Activated naive CD4-positive, alpha-beta T cell treated with anti-CD3 and anti-CD28 coated beads, Interleukin-2, amount 10 ng/mL, durations not matched to agents 7 days and 5 days (primary cell): ENCODE data around the gene ANTKMT.
A peak's percentile ranks its signal among the peaks of the same experiment; 100 is the strongest.

Source experiments
- CTCF ChIA-PET: fragments of 350-600 bp; sonication (Branson Sonifier 250); formaldehyde crosslinking; loops from one replicate; lab custom pipeline; 2021; ENCODE audit warnings: antibody characterized with exemption; lab: Charles Lee
- DNase-seq: peaks from one replicate; pipeline ENCODE4 v3.0.0-alpha.2; 2020
- H3K27ac Mint-ChIP-seq: one replicate; pipeline ENCODE4 v1.8.0; 2021; ENCODE audit warnings: mild to moderate bottlenecking, moderate library complexity, mixed read lengths
- H3K27me3 Mint-ChIP-seq: one replicate; pipeline ENCODE4 v1.8.0; 2021; ENCODE audit warnings: mild to moderate bottlenecking, mixed read lengths
- H3K36me3 Mint-ChIP-seq: one replicate; pipeline ENCODE4 v1.8.0; 2021; ENCODE audit warnings: mixed read lengths
- H3K4me1 Mint-ChIP-seq: one replicate; pipeline ENCODE4 v1.8.0; 2021; ENCODE audit warnings: mixed read lengths
- H3K4me3 Mint-ChIP-seq: one replicate; pipeline ENCODE4 v1.8.0; 2021; ENCODE audit warnings: mild to moderate bottlenecking, moderate library complexity, mixed read lengths
- H3K9me3 Mint-ChIP-seq: one replicate; pipeline ENCODE4 v1.8.0; 2021; ENCODE audit warnings: mixed read lengths

The ANTKMT gene

GRCh38 chr16:720447-720989 lies 428 bp upstream of the ANTKMT start:
- no peaks in the 10 kb centered on the region for H3K36me3 Mint-ChIP-seq
- CTCF ChIA-PET = interaction anchor here (0.7 to 1.7 kb wide), 9 partner anchors 8 to 457 kb away, joined by 3 to 7 read pairs (median 4); no protein-coding TSS in a partner anchor
- peaks cover 81% of the 10 kb centered on the region for H3K27me3 Mint-ChIP-seq
- DNase-seq = peak; percentile 55
- peak overlapping the region; percentile 72 for H3K4me3 Mint-ChIP-seq
- no peaks in the 10 kb centered on the region for H3K9me3 Mint-ChIP-seq
- peak overlapping the region; percentile 63 for H3K27ac Mint-ChIP-seq
- H3K4me1 Mint-ChIP-seq = peaks cover 25% of the 10 kb centered on the region

GRCh38 chr16:721765-722540 lies 1.0 kb downstream of the ANTKMT start:
- CTCF ChIA-PET = interaction anchor here (1.1 to 1.6 kb wide), 2 partner anchors 9 to 12 kb away, joined by 3 to 7 read pairs; no protein-coding TSS in a partner anchor
- Mint-ChIP-seq H3K4me3 (no peak overlapping the region), H3K27me3 (peaks cover 81% of the 10 kb centered on the region), H3K27ac (no peak overlapping the region), H3K36me3 (no peaks in the 10 kb centered on the region), H3K4me1 (peaks cover 22% of the 10 kb centered on the region), H3K9me3 (no peaks in the 10 kb centered on the region)
- DNase-seq = no peak

- H3K4me3 Mint-ChIP-seq = no peak overlapping the region
Observed at GRCh38 chr16:722835-723633, 2.1 kb downstream of the ANTKMT start.

GRCh38 chr16:723695-724094 lies 2.7 kb downstream of the ANTKMT start:
- Mint-ChIP-seq H3K27ac (no peak overlapping the region), H3K27me3 (peaks cover 64% of the 10 kb centered on the region), H3K36me3 (no peaks in the 10 kb centered on the region), H3K9me3 (no peaks in the 10 kb centered on the region), H3K4me3 (no peak overlapping the region), H3K4me1 (peaks cover 22% of the 10 kb centered on the region)
- no peak for DNase-seq
- CTCF ChIA-PET = interaction anchor here (2.0 kb wide), 1 partner anchor 11 kb away, joined by 9 read pairs; no protein-coding TSS in a partner anchor

More at GRCh38 chr16:722835-723633, 2.1 kb downstream of the ANTKMT start:
- Mint-ChIP-seq H3K27ac (peak overlapping the region; percentile 45), H3K9me3 (no peaks in the 10 kb centered on the region), H3K36me3 (no peaks in the 10 kb centered on the region), H3K4me1 (peaks cover 22% of the 10 kb centered on the region), H3K27me3 (peaks cover 70% of the 10 kb centered on the region)
- no peak for DNase-seq
- CTCF ChIA-PET = interaction anchor here (2.0 kb wide), 1 partner anchor 11 kb away, joined by 9 read pairs; no protein-coding TSS in a partner anchor

GRCh38 chr16:724188-725040 lies 3.5 kb downstream of the ANTKMT start:
- H3K27ac Mint-ChIP-seq = no peak overlapping the region
- no peak overlapping the region for H3K4me3 Mint-ChIP-seq
- H3K36me3 Mint-ChIP-seq = no peaks in the 10 kb centered on the region
- H3K4me1 Mint-ChIP-seq = peaks cover 18% of the 10 kb centered on the region
- H3K27me3 Mint-ChIP-seq = peaks cover 57% of the 10 kb centered on the region
- DNase-seq = no peak
- H3K9me3 Mint-ChIP-seq = no peaks in the 10 kb centered on the region
- CTCF ChIA-PET = interaction anchor here (0.5 to 3.2 kb wide), 5 partner anchors 12 to 32 kb away, joined by 3 to 10 read pairs (median 3); no protein-coding TSS in a partner anchor

GRCh38 chr16:725041-725376 lies 4.1 kb downstream of the ANTKMT start:
- Mint-ChIP-seq H3K4me1 (peaks cover 13% of the 10 kb centered on the region), H3K27ac (no peak overlapping the region), H3K36me3 (no peaks in the 10 kb centered on the region), H3K9me3 (no peaks in the 10 kb centered on the region), H3K4me3 (no peak overlapping the region), H3K27me3 (peaks cover 53% of the 10 kb centered on the region)
- CTCF ChIA-PET = interaction anchor here (0.5 to 3.2 kb wide), 5 partner anchors 10 to 31 kb away, joined by 3 to 10 read pairs (median 3); partner anchors contain the start of gene METRN
- DNase-seq = no peak

GRCh38 chr16:725463-726187 lies 4.7 kb downstream of the ANTKMT start:
- DNase-seq = no peak
- H3K4me3 Mint-ChIP-seq = no peak overlapping the region
- H3K27ac Mint-ChIP-seq = no peak overlapping the region

GRCh38 chr16:726188-726437 lies 5.2 kb downstream of the ANTKMT start:
- peaks cover 46% of the 10 kb centered on the region for H3K27me3 Mint-ChIP-seq
- peaks cover 7% of the 10 kb centered on the region for H3K4me1 Mint-ChIP-seq
- peak overlapping the region; percentile 70 for H3K4me3 Mint-ChIP-seq
- DNase-seq = no peak
- H3K27ac Mint-ChIP-seq = no peak overlapping the region
- CTCF ChIA-PET = interaction anchor here (1.0 to 3.2 kb wide), 3 partner anchors 10 to 14 kb away, joined by 4 to 10 read pairs (median 6); partner anchors contain the start of gene METRN
- H3K9me3 Mint-ChIP-seq = no peaks in the 10 kb centered on the region
- no peaks in the 10 kb centered on the region for H3K36me3 Mint-ChIP-seq

More at GRCh38 chr16:725463-726187, 4.7 kb downstream of the ANTKMT start:
- H3K36me3 Mint-ChIP-seq = no peaks in the 10 kb centered on the region
- CTCF ChIA-PET = interaction anchor here (1.0 to 3.2 kb wide), 5 partner anchors 10 to 18 kb away, joined by 3 to 10 read pairs (median 4); partner anchors contain the start of gene METRN
- peaks cover 7% of the 10 kb centered on the region for H3K4me1 Mint-ChIP-seq
- H3K27me3 Mint-ChIP-seq = peaks cover 47% of the 10 kb centered on the region
- H3K9me3 Mint-ChIP-seq = no peaks in the 10 kb centered on the region

GRCh38 chr16:726438-727290 lies 5.7 kb downstream of the ANTKMT start, which contains the start of the genes CCDC78 and HAGHL:
CCDC78 (minus strand) TSS chr16:726443; CDS start chr16:726367, 76 bp downstream.
HAGHL (plus strand) TSS chr16:727106; CDS start chr16:727510, 404 bp downstream.
- Mint-ChIP-seq H3K4me3 (peak within 1 kb of the TSS; percentile 70), H3K4me1 (peaks cover 7% of the 10 kb centered on the region), H3K36me3 (no peaks in the 10 kb centered on the region), H3K9me3 (no peaks in the 10 kb centered on the region), H3K27me3 (peaks cover 43% of the 10 kb centered on the region), H3K27ac (no peak within 1 kb of the TSS)
- CTCF ChIA-PET = interaction anchor here (1.0 to 3.2 kb wide), 3 partner anchors 9 to 14 kb away, joined by 4 to 10 read pairs (median 6); partner anchors contain the start of gene METRN
- peak; percentile 79 for DNase-seq

GRCh38 chr16:727291-727977 lies 6.5 kb downstream of the ANTKMT start:
- H3K36me3 Mint-ChIP-seq = no peaks in the 10 kb centered on the region
- peak; percentile 56 for DNase-seq
- peak overlapping the region; percentile 44 for H3K4me3 Mint-ChIP-seq
- CTCF ChIA-PET = interaction anchor here (3.2 kb wide), 1 partner anchor 15 kb away, joined by 10 read pairs; no protein-coding TSS in a partner anchor
- H3K27ac Mint-ChIP-seq = no peak overlapping the region
- no peaks in the 10 kb centered on the region for H3K9me3 Mint-ChIP-seq
- peaks cover 7% of the 10 kb centered on the region for H3K4me1 Mint-ChIP-seq
- peaks cover 36% of the 10 kb centered on the region for H3K27me3 Mint-ChIP-seq

- Mint-ChIP-seq H3K27ac (no peak overlapping the region), H3K9me3 (no peaks in the 10 kb centered on the region), H3K27me3 (peaks cover 30% of the 10 kb centered on the region), H3K4me1 (peaks cover 3% of the 10 kb centered on the region), H3K4me3 (peak overlapping the region; percentile 31), H3K36me3 (peaks cover 4% of the 10 kb centered on the region)
- peak; percentile 71 for DNase-seq
- CTCF ChIA-PET = no interaction called here
Observed at GRCh38 chr16:728131-728889, 7.4 kb downstream of the ANTKMT start.
